ENCODE measurements around the gene CTU2.

Gene CTU2

DNA sequence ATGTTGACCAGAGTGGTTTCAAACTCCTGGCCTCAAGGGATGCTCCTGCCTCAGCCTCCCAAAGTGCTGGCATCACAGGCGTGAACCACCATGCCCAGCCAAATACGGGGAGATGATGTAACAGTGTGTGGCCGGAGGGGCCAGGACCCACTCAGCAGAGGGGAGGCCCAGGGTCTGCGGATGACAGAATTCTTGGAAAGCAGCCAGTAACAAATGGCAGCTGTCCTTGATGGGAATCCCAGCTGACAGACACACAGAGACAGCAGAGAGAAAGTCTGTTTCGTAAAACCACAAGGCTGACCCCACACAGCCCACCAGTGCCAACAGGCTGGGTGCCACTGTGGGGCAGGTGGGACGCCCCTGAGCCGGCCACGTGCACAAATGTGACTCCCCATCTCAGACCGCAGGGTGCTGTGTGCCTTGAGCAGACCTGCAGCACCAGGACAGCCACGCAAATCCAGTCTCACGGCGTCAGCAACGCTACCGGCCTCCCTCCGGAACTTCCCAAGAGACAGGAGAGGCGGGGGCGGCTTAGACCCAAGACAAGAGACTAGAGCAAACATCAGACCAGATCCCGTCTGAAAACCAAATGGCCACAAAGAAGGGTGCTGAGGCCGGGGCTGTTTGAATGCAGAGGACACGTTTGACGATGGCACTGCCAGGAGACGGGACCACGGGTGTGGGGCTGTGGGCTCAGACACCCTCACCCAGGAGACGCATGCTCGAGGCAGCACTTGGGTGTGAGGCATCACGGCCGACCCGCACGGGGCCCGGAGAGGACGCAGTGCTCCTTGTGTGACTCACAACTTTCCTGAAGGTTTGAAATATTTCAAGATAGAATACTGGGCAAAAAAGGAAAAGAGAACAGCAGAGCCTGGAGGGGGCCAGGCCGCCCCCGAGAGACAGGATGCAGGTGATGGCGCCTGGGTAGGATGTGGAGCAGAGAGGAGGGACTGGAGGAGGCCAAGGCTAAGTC, 24.6 kb downstream of the CTU2 start:
- no peak for DNase-seq (ENCODE audit: low spot score)

GRCh38 chr16:88731699-88732098, 25.4 kb downstream of the CTU2 start:
- DNase-seq (ENCODE audit: low spot score), result no peak

- DNase-seq (ENCODE audit: low spot score), result no peak
Measured at GRCh38 chr16:88732172-88732960, 26.1 kb downstream of the CTU2 start.

DNA sequence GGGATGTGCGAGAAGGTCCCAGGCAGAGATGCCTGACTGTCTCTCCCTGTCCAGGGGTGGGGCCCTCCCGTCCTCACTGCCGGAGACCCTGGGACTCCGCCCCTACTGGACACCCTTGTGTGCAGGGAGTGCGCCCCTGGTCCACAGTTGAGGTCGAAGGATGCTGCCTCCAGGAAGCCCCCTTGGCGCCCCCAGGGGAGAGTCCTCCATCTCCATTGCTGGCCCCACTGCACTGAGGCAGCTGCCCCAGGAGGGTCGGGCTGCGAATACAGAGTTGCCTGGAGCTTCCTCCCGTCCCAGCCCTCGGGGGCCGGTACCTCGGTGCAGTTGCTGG, 26.6 kb downstream of the CTU2 start:
- no peak for DNase-seq (ENCODE audit: low spot score)

- no peak for DNase-seq (ENCODE audit: low spot score)
Measured at GRCh38 chr16:88733630-88734360, 27.5 kb downstream of the CTU2 start.

DNA sequence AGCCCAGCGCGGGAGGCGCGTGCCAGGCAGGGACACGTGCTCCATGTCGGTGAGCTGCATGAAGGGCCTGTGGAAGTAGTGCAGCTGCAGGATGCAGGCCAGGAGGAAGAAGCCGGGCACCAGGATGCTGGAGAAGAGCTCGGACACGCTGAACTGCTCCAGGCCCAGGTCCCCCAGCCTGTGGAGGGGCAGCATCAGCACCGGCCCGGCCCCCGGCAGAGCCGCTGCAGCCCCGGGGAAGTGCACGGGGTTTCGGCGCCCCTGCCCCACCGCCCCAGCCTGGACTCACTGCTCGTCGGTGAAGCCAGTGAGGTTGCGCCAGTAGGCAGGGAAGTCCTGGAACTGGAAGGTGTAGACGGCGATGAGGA, 28.0 kb downstream of the CTU2 start:
- DNase-seq (ENCODE audit: low spot score), result no peak

- no peak for DNase-seq (ENCODE audit: low spot score)
Measured at GRCh38 chr16:88735121-88735520, 28.8 kb downstream of the CTU2 start.

GRCh38 chr16:88735616-88736015, 29.3 kb downstream of the CTU2 start:
- no peak for DNase-seq (ENCODE audit: low spot score)

DNA sequence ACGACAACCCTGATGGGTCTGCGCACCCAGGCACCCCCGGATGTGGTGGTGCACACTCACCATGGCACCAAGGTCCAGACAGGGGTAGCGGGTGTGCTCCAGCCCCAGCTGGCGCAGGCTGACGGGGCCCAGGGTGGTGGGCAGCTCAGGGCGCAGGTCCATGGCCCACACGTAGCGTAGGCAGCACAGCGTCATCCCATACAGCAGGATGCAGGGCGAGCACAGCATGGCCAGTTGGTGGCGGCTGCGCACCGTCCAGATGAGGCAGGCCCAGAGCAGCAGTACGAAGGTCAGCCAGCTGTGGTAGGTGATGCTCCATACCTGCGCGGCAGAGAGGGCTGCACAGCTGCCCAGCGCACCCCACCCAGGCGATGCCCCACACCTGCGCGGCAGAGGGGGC, 29.8 kb downstream of the CTU2 start:
- no peak for DNase-seq (ENCODE audit: low spot score)

DNA sequence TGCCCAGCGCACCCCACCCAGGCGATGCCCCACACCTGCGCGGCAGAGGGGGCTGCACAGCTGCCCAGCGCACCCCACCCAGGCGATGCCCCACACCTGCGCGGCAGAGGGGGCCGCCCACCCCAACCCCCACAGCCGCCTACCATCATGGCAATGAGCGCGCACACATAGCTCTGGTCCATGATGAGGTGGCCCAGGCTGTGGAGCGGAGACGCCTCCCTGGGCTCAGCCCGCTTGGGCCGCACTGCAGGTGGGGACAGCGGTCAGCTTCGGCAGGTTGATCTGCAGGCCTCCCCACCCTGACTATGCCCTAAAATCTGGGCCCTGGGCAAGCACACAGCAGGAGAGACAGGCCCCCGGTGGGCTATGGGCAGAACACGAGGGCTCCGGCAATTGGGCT, 30.2 kb downstream of the CTU2 start:
- DNase-seq (ENCODE audit: low spot score), result no peak

DNA sequence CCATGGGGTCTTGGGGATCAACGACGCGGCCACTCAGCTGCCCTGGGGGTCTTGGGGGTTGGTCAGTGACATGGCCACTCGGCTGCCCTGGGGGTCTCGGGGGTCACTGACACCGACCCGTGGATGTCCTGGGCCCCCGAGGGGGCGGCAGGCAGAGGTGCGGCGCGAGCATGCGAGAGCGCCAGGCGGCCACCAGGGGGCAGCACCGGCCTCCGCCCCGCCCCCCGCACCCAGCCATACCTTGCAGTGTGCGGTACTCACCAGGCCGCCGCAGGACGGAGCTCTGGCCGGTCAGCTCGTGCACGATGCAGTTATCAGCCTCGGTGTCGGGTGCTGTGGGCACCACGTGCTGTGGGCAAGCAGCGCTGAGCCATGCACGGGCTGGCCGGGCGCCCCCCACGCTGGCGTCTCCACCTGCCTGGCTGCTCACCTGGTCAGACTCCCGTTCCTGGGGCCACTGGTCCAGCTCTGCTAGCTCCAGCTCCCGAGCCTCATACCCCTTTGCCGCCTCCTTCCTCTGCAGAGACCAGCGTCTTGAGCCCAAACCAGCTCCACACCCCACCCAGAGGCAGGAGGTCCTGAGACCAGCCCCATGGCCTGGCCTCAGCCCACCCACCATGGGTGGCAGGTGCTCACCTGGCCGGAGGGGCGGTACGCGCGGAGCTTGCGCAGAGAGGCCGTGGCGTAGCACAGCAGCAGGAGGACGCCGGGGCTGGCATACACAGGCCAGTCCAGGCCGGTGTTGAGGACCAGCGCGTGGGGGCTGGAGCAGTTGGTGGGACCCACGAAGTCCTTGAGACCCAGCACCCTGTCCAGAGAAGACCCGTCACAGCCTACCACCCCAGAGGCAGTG, 31.2 kb downstream of the CTU2 start:
- peak; percentile 57 for DNase-seq (ENCODE audit: low spot score)

GRCh38 chr16:88738151-88739084, 32.1 kb downstream of the CTU2 start:
- DNase-seq (ENCODE audit: low spot score), result no peak

- no peak for DNase-seq (ENCODE audit: low spot score)
Measured at GRCh38 chr16:88739139-88739976, 33.1 kb downstream of the CTU2 start.

- DNase-seq (ENCODE audit: low spot score), result no peak
Measured at GRCh38 chr16:88739977-88740726, 33.8 kb downstream of the CTU2 start.

DNA sequence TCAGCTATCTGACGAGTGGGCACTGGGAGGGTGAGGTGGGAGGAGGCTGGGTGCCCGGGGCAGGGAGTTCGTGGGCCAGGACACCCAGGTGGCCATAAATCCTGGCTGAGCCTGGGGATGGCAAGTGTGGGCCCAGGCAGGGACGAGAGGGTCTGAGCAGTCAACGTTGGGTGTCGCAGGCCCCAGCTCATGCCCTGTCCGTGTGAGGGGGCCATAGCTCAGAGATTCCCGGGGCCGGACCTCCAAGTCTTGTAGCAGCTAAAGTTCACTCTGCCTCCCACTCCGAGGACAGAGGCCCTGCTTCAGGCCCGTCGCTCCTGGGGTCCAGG, 34.4 kb downstream of the CTU2 start:
- no peak for DNase-seq (ENCODE audit: low spot score)

DNA sequence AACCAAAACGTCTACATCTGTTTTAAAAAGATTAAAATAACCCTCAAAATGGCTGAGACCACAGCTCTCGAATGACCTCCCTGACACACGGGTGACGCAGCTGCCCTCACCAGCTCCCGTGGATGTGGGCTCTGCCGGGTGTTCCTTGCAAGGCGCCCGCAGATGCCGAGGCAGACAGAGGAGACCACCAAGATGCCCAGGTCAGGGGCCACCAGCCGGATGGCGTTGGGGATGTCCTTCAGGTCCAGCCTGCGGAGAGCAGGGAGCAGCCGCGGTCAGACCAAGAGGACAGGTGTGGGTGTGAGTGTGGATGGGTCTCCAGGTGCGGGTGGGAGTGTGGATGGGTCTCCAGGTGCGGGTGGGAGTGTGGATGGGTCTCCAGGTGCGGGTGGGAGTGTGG, 35.1 kb downstream of the CTU2 start:
- no peak for DNase-seq (ENCODE audit: low spot score)

GRCh38 chr16:88742896-88743605, 36.7 kb downstream of the CTU2 start:
- DNase-seq (ENCODE audit: low spot score), result no peak

All from LoVo (cell line).